H1 (cell line): ENCODE results near the gene TCEA2. TPM values are rescaled to one million over a fixed set of nuclear protein-coding genes. Genes with fewer than 3 reads are reported as not detected.

ENCODE experiments used
- ASH2L ChIP-seq: fragments of 200-600, 300-600 bp; sonication (generic); IDR thresholded peaks from one replicate; pipeline ENCODE4 v1.7.1; 2017; ENCODE audit warnings: low read length
- BRCA1 ChIP-seq: IDR thresholded peaks from 2 replicates; pipeline ENCODE4 v1.6.1; 2012; ENCODE audit warnings: low read depth, low read length, improper control_type of control experiment
- SIN3A ChIP-seq, 2 experiments: IDR thresholded peaks in 1 of 2; conservative IDR thresholded peaks in 1 of 2; 2 replicates each; pipeline ENCODE4 v1.6.1; 2011 to 2012; ENCODE audit warnings: low read length in 2 of 2, improper control_type of control experiment in 1 of 2, low read depth in 1 of 2, mild to moderate bottlenecking in 1 of 2
- SP1 ChIP-seq: IDR thresholded peaks from 2 replicates; pipeline ENCODE4 v1.6.1; 2011; ENCODE audit warnings: low read depth, low read length
- TCF12 ChIP-seq: IDR thresholded peaks from 2 replicates; pipeline ENCODE4 v1.6.1; 2011; ENCODE audit warnings: low read depth, mild to moderate bottlenecking, low read length
- polyA plus RNA-seq, 7 experiments: library from polyadenylated mRNA; depleted of rRNA in 3 of 7; stranded (reverse) in 5 of 7; unstranded in 2 of 7; fragments of >200 nt in 5 of 7; fragments of 200-250 nt in 2 of 7; gene quantifications; 1 replicate in 5 of 7; 2 replicates in 1 of 7; 4 replicates in 1 of 7; pipeline versions ENCODE4 v1.2.1 to v1.2.3, GENCODE V29; 2011 to 2013; ENCODE audit warnings: missing spikeins in 2 of 7, mixed read lengths in 2 of 7
- total RNA-seq: library from RNA; stranded (reverse); fragmentation: NEBNext Ultra II Directional; extraction: Animal tissue kit (Norgen Biotek cat#: 25700); gene quantifications from 2 replicates; pipeline ENCODE4 v1.2.1, GENCODE V29; 2021

The TCEA2 gene
- total and polyA plus RNA-seq, 2 of the 8 experiments (the other 6 are each of a cell fraction or from before 2014, with no cell fraction given) = 41.4 to 42.3 TPM

- TF ChIP-seq BRCA1 (no peak), SIN3A (conservative IDR thresholded peaks at IDR 0.05 in 1 of 2, IDR thresholded peaks at IDR 0.05 in 1 of 2; ENCODE audit: low read depth in 1 of 2, low read length in 2 of 2) (no peak), SP1 (no peak), TCF12 (no peak), ASH2L (no peak)
Observed at GRCh38 chr20:64045346-64046011, 17.5 kb upstream of the TCEA2 start (continued).
